H1 (cell line): ENCODE data around the gene TNS3. TPM values are rescaled to one million over a fixed set of nuclear protein-coding genes. Genes with fewer than 3 reads are reported as not detected.

ENCODE experiments used
- EZH2 ChIP-seq: fragments of 200-600 bp; sonication (generic); IDR thresholded peaks from 2 replicates; pipeline ENCODE4 v1.7.1; 2012; ENCODE audit warnings: low read depth, mild to moderate bottlenecking, moderate library complexity, low read length, inconsistent platforms; ENCODE audit not compliant: severe bottlenecking
- HDAC2 ChIP-seq, 2 experiments: fragments of 300-600 bp in 1 of 2; sonication (generic) in 1 of 2; IDR thresholded peaks; 2 replicates each; pipeline ENCODE4 v1.6.1; 2011 to 2012; ENCODE audit warnings: low read depth in 2 of 2, low read length in 2 of 2, mild to moderate bottlenecking in 2 of 2, moderate library complexity in 2 of 2, borderline replicate concordance in 1 of 2, inconsistent platforms in 1 of 2
- JUND ChIP-seq: IDR thresholded peaks from 2 replicates; pipeline ENCODE4 v1.6.1; 2011; ENCODE audit warnings: mild to moderate bottlenecking, improper control_type of control experiment, low read length
- TBP ChIP-seq: IDR thresholded peaks from 2 replicates; pipeline ENCODE4 v1.6.1; 2011; ENCODE audit warnings: low read depth, low read length, improper control_type of control experiment
- polyA plus RNA-seq, 7 experiments: library from polyadenylated mRNA; depleted of rRNA in 3 of 7; stranded (reverse) in 5 of 7; unstranded in 2 of 7; fragments of >200 nt in 5 of 7; fragments of 200-250 nt in 2 of 7; gene quantifications; 1 replicate in 5 of 7; 2 replicates in 1 of 7; 4 replicates in 1 of 7; pipeline versions ENCODE4 v1.2.1 to v1.2.3, GENCODE V29; 2011 to 2013; ENCODE audit warnings: missing spikeins in 2 of 7, mixed read lengths in 2 of 7
- total RNA-seq: library from RNA; stranded (reverse); fragmentation: NEBNext Ultra II Directional; extraction: Animal tissue kit (Norgen Biotek cat#: 25700); gene quantifications from 2 replicates; pipeline ENCODE4 v1.2.1, GENCODE V29; 2021
- TF ChIP-seq, protein P1 (sequence below): IDR thresholded peaks from 2 replicates; pipeline ENCODE4 v1.6.1; 2011; ENCODE audit warnings: low read length, improper control_type of control experiment

TNS3 gene
- total and polyA plus RNA-seq, 2 of the 8 experiments (the other 6 are each of a cell fraction or from before 2014, with no cell fraction given): 11.9 to 24.2 TPM

DNA sequence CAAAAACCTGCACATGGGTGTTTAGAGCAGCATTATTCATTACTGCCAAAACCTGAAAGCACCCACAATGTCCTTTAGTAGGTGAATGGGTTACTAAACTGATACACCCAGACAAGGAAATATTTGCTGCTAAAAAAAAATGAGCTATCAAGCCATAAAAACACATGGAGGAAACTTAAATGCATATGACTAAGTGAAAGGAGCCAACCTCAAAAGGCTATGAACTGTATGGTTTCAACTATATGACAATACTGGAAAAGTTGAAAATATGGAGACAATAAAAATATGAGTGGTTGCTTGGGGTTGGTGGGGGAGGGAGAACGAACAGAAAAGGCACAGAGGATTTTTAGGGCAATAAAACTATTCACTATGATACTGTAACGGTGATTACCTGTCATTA is 291.0 kb downstream of the TNS3 start (continued):
- TF ChIP-seq HDAC2 (IDR thresholded peaks at IDR 0.05; ENCODE audit: borderline replicate concordance in 1 of 2, low read depth in 2 of 2, low read length in 2 of 2) (no peak), JUND (no peak), TBP (no peak), EZH2 (no peak)
- TF ChIP-seq, protein P1, sequence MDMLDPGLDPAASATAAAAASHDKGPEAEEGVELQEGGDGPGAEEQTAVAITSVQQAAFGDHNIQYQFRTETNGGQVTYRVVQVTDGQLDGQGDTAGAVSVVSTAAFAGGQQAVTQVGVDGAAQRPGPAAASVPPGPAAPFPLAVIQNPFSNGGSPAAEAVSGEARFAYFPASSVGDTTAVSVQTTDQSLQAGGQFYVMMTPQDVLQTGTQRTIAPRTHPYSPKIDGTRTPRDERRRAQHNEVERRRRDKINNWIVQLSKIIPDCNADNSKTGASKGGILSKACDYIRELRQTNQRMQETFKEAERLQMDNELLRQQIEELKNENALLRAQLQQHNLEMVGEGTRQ: no peak
- TF ChIP-seq, all 59 proteins: peak for 0
